T-cell (primary cell): ENCODE results near the gene TMOD4. TPM values are rescaled to one million over a fixed set of nuclear protein-coding genes. Genes with fewer than 3 reads are reported as not detected.

ENCODE experiments used
- ATAC-seq, 4 experiments: fragments of 200-7000 bp in 3 of 4; fragments of 150-1000 bp in 1 of 4; cut with Tn5 transposase; replicated peaks in 1 of 4; 1 replicate in 3 of 4; 2 replicates in 1 of 4; pipeline ENCODE4 v1.10.0; 2021; ENCODE audit warnings: moderate library complexity in 3 of 4, mild to moderate bottlenecking in 2 of 4, moderate number of reproducible peaks in 1 of 4
- CTCF ChIA-PET, 2 donors: fragments of 300-600 bp; sonication (Branson Sonifier 250); formaldehyde crosslinking; loops; one replicate each; lab custom pipeline; 2022; ENCODE audit warnings: antibody characterized with exemption in 2 of 2; lab: Charles Lee
- POLR2A ChIA-PET, 2 donors: fragments of 300-600 bp; sonication (Branson Sonifier 250); formaldehyde crosslinking; loops; one replicate each; lab custom pipeline; 2022; ENCODE audit warnings: antibody characterized with exemption in 2 of 2; lab: Charles Lee
- DNase-seq, 35 experiments: peaks; one replicate each; pipeline versions ENCODE4 v3.0.0 to v3.0.0-alpha.2; 2013 to 2023
- H3K27ac ChIP-seq: one replicate; pipeline ENCODE4 v1.5.1; 2013; ENCODE audit warnings: low read length
- H3K27me3 ChIP-seq, 2 experiments: replicated peaks in 1 of 2; 1 replicate in 1 of 2; 2 replicates in 1 of 2; pipeline versions ENCODE4 v1.6.1 to v1.7.0; 2013; ENCODE audit warnings: low read length in 1 of 2, mixed read lengths in 1 of 2; ENCODE audit not compliant: control insufficient read depth in 2 of 2, insufficient read depth in 2 of 2; ENCODE audit errors: extremely low read depth in 1 of 2
- H3K36me3 ChIP-seq, 2 donors: 1 replicate in 1 of 2; 2 replicates in 1 of 2; pipeline versions ENCODE4 v1.6.1 to v1.7.0; 2013; ENCODE audit warnings: low read length in 1 of 2; ENCODE audit not compliant: control insufficient read depth in 2 of 2, insufficient read depth in 1 of 2; ENCODE audit errors: extremely low read depth in 1 of 2
- H3K4me1 ChIP-seq, 2 experiments: 1 replicate in 1 of 2; 2 replicates in 1 of 2; pipeline versions ENCODE4 v1.6.1 to v1.7.0; 2013; ENCODE audit warnings: low read length in 2 of 2, mixed read lengths in 1 of 2; ENCODE audit not compliant: insufficient read depth in 2 of 2, control insufficient read depth in 1 of 2; ENCODE audit errors: extremely low read depth in 1 of 2
- H3K4me3 ChIP-seq, 2 donors: 1 replicate in 1 of 2; 2 replicates in 1 of 2; pipeline versions ENCODE4 v1.5.1 to v1.7.0; 2013; ENCODE audit warnings: mild to moderate bottlenecking in 2 of 2, low read length in 1 of 2, moderate library complexity in 1 of 2; ENCODE audit not compliant: control insufficient read depth in 1 of 2; ENCODE audit errors: extremely low read depth in 1 of 2
- H3K9me3 ChIP-seq: 2 replicates; pipeline ENCODE4 v1.7.0; 2013
- H3K27ac Mint-ChIP-seq, 2 donors: one replicate each; pipeline ENCODE4 v1.8.0; 2020 to 2021; ENCODE audit warnings: mild to moderate bottlenecking in 2 of 2, mixed read lengths in 2 of 2
- H3K27me3 Mint-ChIP-seq, 2 donors: one replicate each; pipeline ENCODE4 v1.8.0; 2021 to 2022; ENCODE audit warnings: mixed read lengths in 2 of 2
- H3K36me3 Mint-ChIP-seq: one replicate; pipeline ENCODE4 v1.8.0; 2021; ENCODE audit warnings: mixed read lengths
- H3K4me1 Mint-ChIP-seq, 3 donors: one replicate each; pipeline ENCODE4 v1.8.0; 2020 to 2022; ENCODE audit warnings: mixed read lengths in 3 of 3, mild to moderate bottlenecking in 1 of 3
- H3K4me3 Mint-ChIP-seq, 3 donors: one replicate each; pipeline ENCODE4 v1.8.0; 2020 to 2022; ENCODE audit warnings: mild to moderate bottlenecking in 3 of 3, mixed read lengths in 3 of 3, moderate library complexity in 3 of 3
- H3K9me3 Mint-ChIP-seq, 3 donors: one replicate each; pipeline ENCODE4 v1.8.0; 2020 to 2022; ENCODE audit warnings: mixed read lengths in 3 of 3
- WGBS: methylation state at CpG from one replicate; pipeline ENCODE4 v1.1.5; 2013; ENCODE audit warnings: missing lambda C conversion rate; ENCODE audit not compliant: insufficient coverage; 5-methylcytosine and 5-hydroxymethylcytosine counted together
- total RNA-seq, 35 experiments: library from RNA in 6 of 35; stranded (reverse) in 6 of 35; fragments of 120-200 nt in 1 of 35; gene quantifications; one replicate each; pipeline versions ENCODE4 v1.2.1 to v1.2.4 and lab custom pipeline; 2013 to 2026

TMOD4 gene
- total RNA-seq, 5 donors from 2014 or later (not counting 1 experiment from before 2014, with no cell fraction given) = 1.9 to 6.2 (median 5.3) TPM

DNA sequence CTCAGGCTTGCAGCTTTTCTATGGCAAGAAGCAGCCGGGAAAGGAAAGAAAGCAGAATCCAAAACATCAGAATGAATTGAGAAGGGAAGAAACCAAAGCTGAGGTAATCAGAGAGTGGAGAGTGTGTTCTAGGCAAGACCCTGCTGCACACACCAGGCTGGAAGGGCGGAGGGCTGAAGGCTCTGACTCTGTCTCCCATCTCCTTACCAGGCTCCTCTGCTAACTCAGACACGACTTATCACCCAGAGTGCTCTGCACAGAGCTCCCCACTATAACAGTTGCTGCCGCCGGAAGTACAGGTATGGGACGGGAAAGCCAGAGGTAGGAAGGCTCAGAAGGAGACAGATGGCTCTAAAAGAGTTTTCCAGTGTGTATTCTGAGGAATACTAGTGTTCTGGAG lies 8.7 kb downstream of the TMOD4 start:
- Histone ChIP-seq H3K4me1 (peaks cover 7 to 31% of the 10 kb centered on the region in 2 experiments), H3K9me3 (no peaks in the 10 kb centered on the region), H3K4me3 (no peak overlapping the region), H3K27me3 (no peaks in the 10 kb centered on the region), H3K36me3 (peaks cover 7 to 51% of the 10 kb centered on the region in 2 donors), H3K27ac (no peak overlapping the region)
- ChIA-PET CTCF (interaction anchor here in 1 of 2 donors (1.2 kb wide), 1 partner anchor 173 kb away, joined by 3 read pairs; no protein-coding TSS in a partner anchor), POLR2A (no interaction called here)
- DNase-seq (no peak), ATAC-seq (no peak)
- Mint-ChIP-seq H3K27me3 (peaks cover 0 to 3% of the 10 kb centered on the region in 2 donors), H3K4me3 (peak overlapping the region; percentile 85 to 99 (median 98)), H3K9me3 (no peaks in the 10 kb centered on the region), H3K36me3 (peaks cover 41% of the 10 kb centered on the region), H3K27ac (peak overlapping the region; percentile 63 to 98), H3K4me1 (peaks cover 43 to 48% (median 45%) of the 10 kb centered on the region in 3 donors)
- 78% methylated on average over 1 of the region's 6 CpGs for WGBS

DNA sequence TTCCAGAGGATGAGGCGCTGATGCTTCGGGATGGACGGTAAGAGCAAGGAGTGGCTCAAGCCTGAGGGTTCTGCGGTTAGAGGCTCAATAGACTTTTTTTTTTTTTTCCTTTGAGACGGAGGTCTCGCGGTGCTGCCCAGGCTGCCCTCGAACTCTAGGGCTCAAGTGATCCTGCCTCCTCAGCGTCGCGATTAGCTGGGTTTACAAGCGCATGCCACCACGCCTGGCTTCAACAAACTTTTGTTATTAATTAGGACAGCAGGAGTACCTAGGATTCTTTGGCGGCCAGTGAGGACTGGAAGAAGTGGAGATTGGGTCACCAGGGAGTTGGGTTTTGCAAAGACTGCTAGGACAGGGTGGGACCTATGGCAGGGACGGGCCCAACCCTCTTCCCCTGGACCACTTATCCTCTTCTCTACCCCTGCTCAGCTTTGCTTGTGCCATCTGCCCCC lies 9.2 kb downstream of the TMOD4 start:
- no peaks in the 10 kb centered on the region for H3K9me3 ChIP-seq
- peaks cover 10 to 34% of the 10 kb centered on the region in 2 experiments for H3K4me1 ChIP-seq
- DNase-seq (no peak), ATAC-seq (no peak)
- WGBS = 0% methylated on average over 4 of the region's 15 CpGs
- peaks cover 7 to 53% of the 10 kb centered on the region in 2 donors for H3K36me3 ChIP-seq
- peak overlapping the region; percentile 94 to 98 for H3K27ac Mint-ChIP-seq
- H3K4me3 ChIP-seq = peak overlapping the region; percentile 88 to 99
- peaks cover 0 to 3% of the 10 kb centered on the region in 2 donors for H3K27me3 Mint-ChIP-seq
- ChIA-PET CTCF (interaction anchor here (0.5 to 2.0 kb wide), 5 partner anchors 10 to 72 kb away, joined by 3 to 12 read pairs (median 4); partner anchors contain the start of genes TNFAIP8L2 (in 1 of the 2) and VPS72 (in 1 of the 2)), POLR2A (interaction anchor here in 1 of 2 donors (1.1 kb wide), 1 partner anchor 24 kb away, joined by 5 read pairs; the partner anchor contains the start of gene VPS72)
- no peaks in the 10 kb centered on the region for H3K27me3 ChIP-seq
- H3K9me3 Mint-ChIP-seq = no peaks in the 10 kb centered on the region
- peaks cover 47% of the 10 kb centered on the region for H3K36me3 Mint-ChIP-seq
- peaks cover 49 to 53% (median 51%) of the 10 kb centered on the region in 3 donors for H3K4me1 Mint-ChIP-seq
- peak overlapping the region; percentile 53 for H3K27ac ChIP-seq
- H3K4me3 Mint-ChIP-seq = peak overlapping the region; percentile 85 to 99 (median 98)

DNA sequence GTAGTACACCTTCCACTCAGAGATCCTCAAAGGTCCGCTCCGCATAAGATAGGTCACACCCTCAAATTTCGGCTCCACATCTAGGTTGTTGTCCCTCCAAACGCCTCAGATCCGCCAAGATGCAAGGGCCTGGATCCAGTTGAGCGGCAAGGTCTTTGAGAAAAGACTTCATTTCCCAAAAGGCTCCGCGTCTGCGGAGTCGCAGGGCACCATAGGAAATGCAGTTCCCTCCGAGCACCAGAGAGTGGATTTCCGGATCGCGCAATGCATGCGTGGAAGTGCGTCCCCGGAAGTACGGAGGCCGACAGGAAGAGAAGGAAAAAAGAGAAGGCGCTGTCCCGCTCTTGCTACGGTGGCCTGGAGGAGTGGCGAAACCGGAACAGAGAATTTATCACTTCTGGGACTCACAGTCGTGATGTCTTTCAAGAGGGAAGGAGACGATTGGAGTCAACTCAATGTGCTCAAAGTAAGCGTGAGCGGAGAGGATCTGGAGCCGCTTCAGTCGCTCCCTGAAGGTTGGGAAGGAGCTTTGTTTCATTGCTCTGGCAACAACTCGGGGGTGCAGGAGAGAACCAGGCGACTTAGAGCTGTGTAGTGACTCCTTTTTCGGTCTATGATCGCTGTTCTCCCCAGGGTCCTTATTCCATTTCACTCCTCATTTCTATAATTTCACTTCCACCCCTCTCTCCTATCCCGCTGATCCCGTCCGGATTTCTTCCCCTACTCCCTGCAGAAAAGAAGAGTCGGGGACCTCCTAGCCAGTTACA lies 9.9 kb downstream of the TMOD4 start, which contains the start of the genes LYSMD1 and SCNM1:
Gene LYSMD1 (minus strand): TSS at position 165 of the 767 bp plus-strand sequence. CDS start 644 bp downstream, outside the sequence.
Gene SCNM1 (plus strand): TSS at position 407 of the 767 bp plus-strand sequence. CDS start 9 bp downstream, at position 416.
- Histone ChIP-seq H3K27ac (peak within 1 kb of the TSS; percentile 58), H3K4me3 (peak within 1 kb of the TSS; percentile 88 to 99), H3K4me1 (peaks cover 12 to 38% of the 10 kb centered on the region in 2 experiments), H3K9me3 (no peaks in the 10 kb centered on the region), H3K27me3 (no peaks in the 10 kb centered on the region), H3K36me3 (peaks cover 7 to 50% of the 10 kb centered on the region in 2 donors)
- whole genome bisulfite sequencing = under 1% methylated on average over 35 of the region's 38 CpGs
- Mint-ChIP-seq H3K36me3 (peaks cover 46% of the 10 kb centered on the region), H3K27me3 (peaks cover 0 to 3% of the 10 kb centered on the region in 2 donors), H3K27ac (peak within 1 kb of the TSS; percentile 94 to 98), H3K9me3 (no peaks in the 10 kb centered on the region), H3K4me1 (peaks cover 54 to 58% (median 55%) of the 10 kb centered on the region in 3 donors), H3K4me3 (peak within 1 kb of the TSS; percentile 85 to 99 (median 98))
- peak; percentile 91 to 98 (median 96) for DNase-seq
- peak; percentile 95 to 98 (median 96) for ATAC-seq
- CTCF ChIA-PET = interaction anchor here (0.5 to 2.0 kb wide), 5 partner anchors 9 to 72 kb away, joined by 3 to 12 read pairs (median 4); partner anchors contain the start of genes TNFAIP8L2 (in 1 of the 2) and VPS72 (in 1 of the 2)
- POLR2A ChIA-PET = interaction anchor here in 1 of 2 donors (1.1 kb wide), 1 partner anchor 24 kb away, joined by 5 read pairs; the partner anchor contains the start of gene VPS72

DNA sequence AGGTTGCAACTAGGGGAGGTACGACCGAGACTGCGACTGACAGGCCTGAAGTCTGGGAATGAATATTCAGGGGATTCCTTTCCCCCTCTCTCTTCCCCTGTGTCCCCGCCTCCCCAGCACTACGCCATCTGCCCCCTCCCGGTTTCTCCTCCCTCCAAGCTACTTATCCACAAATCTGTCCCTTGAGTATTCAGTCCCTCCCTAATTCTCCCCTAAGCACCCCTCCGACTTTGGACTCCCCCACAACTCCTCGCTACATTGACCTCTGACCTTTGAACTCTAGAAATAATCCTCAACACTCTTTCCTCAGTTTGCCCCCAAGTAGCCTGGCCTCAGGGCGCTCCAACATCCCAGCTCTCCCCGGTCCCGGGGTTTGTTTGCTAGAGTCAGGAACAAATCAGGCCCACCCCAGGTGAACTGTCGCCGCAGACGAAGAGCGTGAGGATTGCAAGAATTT lies 10.5 kb downstream of the TMOD4 start:
- Mint-ChIP-seq H3K4me3 (peak overlapping the region; percentile 85 to 99 (median 98)), H3K9me3 (no peaks in the 10 kb centered on the region), H3K36me3 (peaks cover 44% of the 10 kb centered on the region), H3K27ac (peak overlapping the region; percentile 94 to 98), H3K4me1 (peaks cover 60 to 64% (median 61%) of the 10 kb centered on the region in 3 donors), H3K27me3 (peaks cover 0 to 3% of the 10 kb centered on the region in 2 donors)
- Histone ChIP-seq H3K27ac (peak overlapping the region; percentile 58), H3K4me3 (peak overlapping the region; percentile 88 to 99), H3K36me3 (peaks cover 7 to 49% of the 10 kb centered on the region in 2 donors), H3K27me3 (no peaks in the 10 kb centered on the region), H3K9me3 (no peaks in the 10 kb centered on the region), H3K4me1 (peaks cover 17 to 44% of the 10 kb centered on the region in 2 experiments)
- ChIA-PET POLR2A (no interaction called here), CTCF (interaction anchor here (0.5 to 2.0 kb wide), 2 partner anchors 10 to 65 kb away, joined by 4 to 12 read pairs; no protein-coding TSS in a partner anchor)
- ATAC-seq = peak in 1 of 4 experiments; percentile 8
- DNase-seq = no peak
- 32% methylated on average over 8 of the region's 15 CpGs for WGBS

DNA sequence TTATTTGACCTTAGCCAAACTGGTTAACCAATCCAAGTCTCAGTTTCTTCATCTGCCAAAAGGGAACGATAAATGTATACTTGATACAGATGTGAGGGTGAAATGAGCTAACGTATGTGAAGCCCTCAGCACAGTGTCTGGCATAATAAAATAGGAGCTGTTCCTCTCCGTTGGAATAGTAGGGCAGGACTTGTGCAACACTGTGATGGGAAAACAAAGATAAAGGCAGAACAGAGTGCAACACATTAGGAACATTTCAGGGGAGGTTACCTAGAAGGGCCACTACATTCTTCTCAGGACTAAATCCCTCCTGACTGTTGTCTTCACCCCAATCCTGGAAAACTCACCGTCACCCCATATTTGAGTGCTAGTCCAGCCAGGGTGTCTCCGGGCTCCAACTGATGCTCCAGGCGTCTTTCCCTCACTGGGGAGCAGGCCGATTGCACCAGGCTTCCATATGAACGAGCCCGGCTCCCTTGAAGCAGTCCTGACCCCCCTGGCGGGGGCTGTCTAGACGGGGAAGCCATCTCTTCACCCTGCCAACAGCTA lies 11.0 kb downstream of the TMOD4 start:
- H3K4me1 Mint-ChIP-seq = peaks cover 64 to 68% (median 66%) of the 10 kb centered on the region in 3 donors
- Histone ChIP-seq H3K4me3 (peak overlapping the region in 1 of 2 donors; percentile 99), H3K27ac (no peak overlapping the region), H3K27me3 (no peaks in the 10 kb centered on the region), H3K4me1 (peaks cover 22 to 49% of the 10 kb centered on the region in 2 experiments), H3K9me3 (no peaks in the 10 kb centered on the region), H3K36me3 (peaks cover 7 to 46% of the 10 kb centered on the region in 2 donors)
- H3K27me3 Mint-ChIP-seq = peaks cover 0 to 3% of the 10 kb centered on the region in 2 donors
- H3K9me3 Mint-ChIP-seq = no peaks in the 10 kb centered on the region
- ATAC-seq = no peak
- H3K4me3 Mint-ChIP-seq = peak overlapping the region; percentile 85 to 99 (median 98)
- POLR2A ChIA-PET = no interaction called here
- WGBS = 88% methylated on average over 8 of the region's 11 CpGs
- CTCF ChIA-PET = interaction anchor here (0.5 to 2.0 kb wide), 2 partner anchors 9 to 65 kb away, joined by 4 to 12 read pairs; no protein-coding TSS in a partner anchor
- DNase-seq = no peak
- H3K36me3 Mint-ChIP-seq = peaks cover 41% of the 10 kb centered on the region
- H3K27ac Mint-ChIP-seq = peak overlapping the region; percentile 94 to 98
